B cell (primary cell): ENCODE results near the gene KNG1. TPM values are rescaled to one million over a fixed set of nuclear protein-coding genes. Genes with fewer than 3 reads are reported as not detected.

Experiments used
- ATAC-seq: fragments of 200-7000 bp; cut with Tn5 transposase; one replicate; pipeline ENCODE4 v1.10.0; 2021; ENCODE audit warnings: low read depth, mild to moderate bottlenecking, moderate number of reproducible peaks, moderate library complexity
- CTCF ChIA-PET: fragments of 350-600 bp; sonication (Branson Sonifier 250); formaldehyde crosslinking; loops from one replicate; lab custom pipeline; 2021; ENCODE audit warnings: antibody characterized with exemption, inconsistent platforms; lab: Charles Lee
- POLR2A ChIA-PET: fragments of 350-600 bp; sonication (Branson Sonifier 250); formaldehyde crosslinking; loops from one replicate; lab custom pipeline; 2021; ENCODE audit warnings: antibody characterized with exemption; lab: Charles Lee
- DNase-seq: peaks from one replicate; pipeline ENCODE4 v3.0.0; 2013
- H2AFZ ChIP-seq: 2 replicates; pipeline ENCODE4 v1.6.1; 2012; ENCODE audit warnings: mild to moderate bottlenecking, low read depth, low read length; ENCODE audit not compliant: insufficient read depth, poor library complexity, severe bottlenecking
- H3K27ac ChIP-seq, 2 donors: 1 replicate in 1 of 2; 2 replicates in 1 of 2; pipeline ENCODE4 v1.5.1; 2012 to 2013; ENCODE audit warnings: low read length in 2 of 2, mild to moderate bottlenecking in 2 of 2, moderate library complexity in 1 of 2
- H3K27me3 ChIP-seq, 4 experiments: fragments of 200-600 bp in 1 of 4; sonication (generic) in 1 of 4; replicated peaks in 1 of 4; 1 replicate in 2 of 4; 2 replicates in 2 of 4; pipeline versions ENCODE4 v1.6.1 to v1.7.0; 2013 to 2016; ENCODE audit warnings: low read length in 3 of 4, mild to moderate bottlenecking in 2 of 4, mixed read lengths in 1 of 4, moderate library complexity in 1 of 4; ENCODE audit not compliant: insufficient read depth in 4 of 4, control insufficient read depth in 3 of 4; ENCODE audit errors: control extremely low read depth in 1 of 4
- H3K36me3 ChIP-seq, 2 experiments: replicated peaks in 1 of 2; 1 replicate in 1 of 2; 2 replicates in 1 of 2; pipeline versions ENCODE4 v1.6.1 to v1.7.1; 2013; ENCODE audit warnings: low read length in 1 of 2; ENCODE audit not compliant: insufficient read depth in 2 of 2, control insufficient read depth in 1 of 2; ENCODE audit errors: control extremely low read depth in 1 of 2, extremely low read depth in 1 of 2
- H3K4me1 ChIP-seq, 2 donors: fragments of 200-600 bp in 1 of 2; sonication (generic) in 1 of 2; 1 replicate in 1 of 2; 2 replicates in 1 of 2; pipeline versions ENCODE4 v1.5.1 to v1.6.1; 2013 to 2017; ENCODE audit warnings: low read length in 2 of 2; ENCODE audit not compliant: control insufficient read depth in 2 of 2, insufficient read depth in 2 of 2
- H3K4me2 ChIP-seq: replicated peaks from 2 replicates; pipeline ENCODE3; 2012; ENCODE audit warnings: mild to moderate bottlenecking, low read depth, low read length; ENCODE audit not compliant: poor library complexity, severe bottlenecking
- H3K4me3 ChIP-seq, 5 experiments: fragments of 200-600 bp in 1 of 5; sonication (generic) in 1 of 5; 1 replicate in 3 of 5; 2 replicates in 2 of 5; pipeline versions ENCODE4 v1.5.1 to v1.7.0; 2011 to 2016; ENCODE audit warnings: low read length in 4 of 5, mild to moderate bottlenecking in 4 of 5, low read depth in 2 of 5, control low read depth in 1 of 5, moderate library complexity in 1 of 5; ENCODE audit not compliant: insufficient read depth in 1 of 5; ENCODE audit errors: control extremely low read depth in 1 of 5, extremely low read depth in 1 of 5
- H3K79me2 ChIP-seq: fragments of 200-600 bp; sonication (generic); one replicate; pipeline ENCODE4 v1.6.0; 2016; ENCODE audit warnings: low read length; ENCODE audit not compliant: control insufficient read depth, insufficient read depth
- H3K9ac ChIP-seq: fragments of 200-600 bp; sonication (generic); 2 replicates; pipeline ENCODE4 v1.6.1; 2017; ENCODE audit warnings: mild to moderate bottlenecking, low read length, moderate library complexity
- H3K9me3 ChIP-seq, 3 donors: one replicate each; pipeline versions ENCODE4 v1.6.1 to v1.7.1; 2013; ENCODE audit warnings: low read length in 2 of 3; ENCODE audit not compliant: control insufficient read depth in 2 of 3, insufficient read depth in 1 of 3; ENCODE audit errors: control extremely low read depth in 1 of 3
- H4K20me1 ChIP-seq: 2 replicates; pipeline ENCODE4 v1.6.0; 2012; ENCODE audit warnings: mild to moderate bottlenecking, low read length; ENCODE audit not compliant: insufficient read depth, control insufficient read depth, poor library complexity, severe bottlenecking
- H3K27ac Mint-ChIP-seq: one replicate; pipeline ENCODE4 v1.8.0; 2021; ENCODE audit warnings: mixed read lengths
- H3K27me3 Mint-ChIP-seq: one replicate; pipeline ENCODE4 v1.8.0; 2021; ENCODE audit warnings: mixed read lengths
- H3K4me1 Mint-ChIP-seq: one replicate; pipeline ENCODE4 v1.8.0; 2021; ENCODE audit warnings: mixed read lengths
- H3K4me3 Mint-ChIP-seq: one replicate; pipeline ENCODE4 v1.8.0; 2021; ENCODE audit warnings: mixed read lengths
- H3K9me3 Mint-ChIP-seq: one replicate; pipeline ENCODE4 v1.8.0; 2022; ENCODE audit warnings: mixed read lengths; ENCODE audit not compliant: insufficient read depth
- CTCF ChIP-seq: fragments of 200-600 bp; IDR thresholded peaks from one replicate; pipeline ENCODE4 v1.8.0; 2022; ENCODE audit warnings: antibody characterized with exemption, mild to moderate bottlenecking
- EZH2 ChIP-seq: IDR thresholded peaks from 2 replicates; pipeline ENCODE4 v1.6.1; 2012; ENCODE audit warnings: borderline replicate concordance, low read depth, mild to moderate bottlenecking, moderate library complexity, low read length; ENCODE audit not compliant: insufficient read depth, poor library complexity, severe bottlenecking
- WGBS: methylation state at CpG from one replicate; pipeline ENCODE4 v1.1.5; 2013; ENCODE audit warnings: missing lambda C conversion rate; ENCODE audit not compliant: insufficient coverage; 5-methylcytosine and 5-hydroxymethylcytosine counted together
- intact Hi-C: fragments of 100-400 bp; cut with micrococcal nuclease; formaldehyde crosslinking; loops from one replicate; pipeline ENCODE4 v1.10.0; 2022
- polyA plus RNA-seq: library from polyadenylated mRNA; depleted of rRNA; stranded (reverse); fragments of >200 nt; gene quantifications from 2 replicates; pipeline ENCODE4 v1.2.3, GENCODE V29; 2012
- total RNA-seq, 2 donors: library from RNA; stranded (reverse); fragments of 120-200 nt in 1 of 2; gene quantifications; 1 replicate in 1 of 2; 2 replicates in 1 of 2; pipeline versions ENCODE4 v1.2.3 to v1.2.4, GENCODE V29; 2013 to 2022

KNG1 gene
- total and polyA plus RNA-seq, 2 donors (not counting 1 experiment from before 2014, with no cell fraction given) = not detected

GRCh38 chr3:186742618-186743380 is 25.6 kb downstream of the KNG1 start:
- TF ChIP-seq EZH2 = no peak
- TF ChIP-seq CTCF = no peak
- no peak overlapping the region for H3K4me3 ChIP-seq
- H4K20me1 ChIP-seq = no peaks in the 10 kb centered on the region
- POLR2A ChIA-PET = no interaction called here
- no peak overlapping the region for H3K4me2 ChIP-seq
- H3K27ac ChIP-seq = no peak overlapping the region
- Mint-ChIP-seq H3K4me1 (peaks cover 4% of the 10 kb centered on the region), H3K27ac (no peak overlapping the region), H3K27me3 (peaks cover 6% of the 10 kb centered on the region), H3K9me3 (no peaks in the 10 kb centered on the region), H3K4me3 (no peak overlapping the region)
- 100% methylated on average over 4 of the region's 7 CpGs for WGBS
- no peaks in the 10 kb centered on the region for H3K36me3 ChIP-seq
- CTCF ChIA-PET = interaction anchor here (0.5 kb wide), 1 partner anchor 760 kb away, joined by 11 read pairs; no protein-coding TSS in a partner anchor
- intact Hi-C loops = no loop called here
- peaks cover 0 to 4% (median 0%) of the 10 kb centered on the region in 4 experiments for H3K27me3 ChIP-seq
- no peaks in the 10 kb centered on the region for H3K79me2 ChIP-seq
- DNase-seq (no peak), ATAC-seq (no peak)
- H3K4me1 ChIP-seq = no peaks in the 10 kb centered on the region
- no peak overlapping the region for H3K9ac ChIP-seq
- no peak overlapping the region for H2AFZ ChIP-seq
- H3K9me3 ChIP-seq = no peaks in the 10 kb centered on the region

- Histone ChIP-seq H3K27ac (no peak overlapping the region), H2AFZ (no peak overlapping the region), H3K4me3 (no peak overlapping the region), H4K20me1 (no peaks in the 10 kb centered on the region), H3K36me3 (no peaks in the 10 kb centered on the region), H3K79me2 (no peaks in the 10 kb centered on the region), H3K4me2 (no peak overlapping the region), H3K4me1 (no peaks in the 10 kb centered on the region), H3K27me3 (peaks cover 0 to 4% (median 0%) of the 10 kb centered on the region in 4 experiments), H3K9ac (no peak overlapping the region), H3K9me3 (no peaks in the 10 kb centered on the region)
- H3K27me3 Mint-ChIP-seq = peaks cover 6% of the 10 kb centered on the region
- no peak overlapping the region for H3K4me3 Mint-ChIP-seq
- TF ChIP-seq CTCF (no peak), EZH2 (no peak)
- ChIA-PET POLR2A (no interaction called here), CTCF (no interaction called here)
- ATAC-seq (no peak), DNase-seq (no peak)
- peaks cover 4% of the 10 kb centered on the region for H3K4me1 Mint-ChIP-seq
- intact Hi-C loops = no loop called here
- no peak overlapping the region for H3K27ac Mint-ChIP-seq
- no peaks in the 10 kb centered on the region for H3K9me3 Mint-ChIP-seq
- no CpG with 5 or more reads among the region's 3 CpGs for WGBS
Observed at GRCh38 chr3:186743666-186744065, 26.5 kb downstream of the KNG1 start.
